NCI-H2196 (cell line): ENCODE data around the gene RPP40.
"Not testable (repeated sequence)": the region's sequence is repeated elsewhere in the genome, so short reads cannot be mapped to it uniquely, and the experiment has no call there.

ENCODE experiments used
- DNase-seq: peaks from one replicate; lab custom pipeline; 2025; ENCODE audit not compliant: unreplicated experiment; lab: John Stamatoyannopoulos, UW

Gene RPP40

GRCh38 chr6:5003604-5004372 is at the start of gene RPP40:
TSS of gene RPP40 (minus strand) at chr6:5004037. CDS start at chr6:5004002, 35 bp downstream.
- DNase-seq = peak; percentile 95

DNA sequence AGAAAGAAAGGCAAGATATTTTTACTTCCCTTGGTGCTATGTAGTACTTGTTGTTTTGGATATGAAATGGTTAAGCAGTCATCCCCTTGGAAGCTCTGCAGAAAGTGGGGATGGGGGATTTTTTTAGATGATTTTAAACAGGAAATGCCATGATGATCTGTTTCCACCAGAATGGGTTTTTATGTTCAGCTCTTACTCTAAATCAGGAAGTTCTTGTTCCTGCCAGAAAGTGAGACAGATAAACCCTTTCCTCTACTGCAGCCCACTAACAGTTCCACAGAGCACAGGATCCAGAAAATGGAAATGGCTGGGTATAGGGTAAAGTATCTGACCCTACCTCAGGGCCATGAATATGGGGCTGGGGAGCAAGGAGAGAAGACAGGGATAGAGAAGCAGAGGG is 49.2 kb upstream of the RPP40 start:
- no peak for DNase-seq

GRCh38 chr6:5051394-5051793 is 47.6 kb upstream of the RPP40 start:
- DNase-seq = no peak

GRCh38 chr6:5050009-5050408 is 46.2 kb upstream of the RPP40 start:
- DNase-seq = no peak

DNA sequence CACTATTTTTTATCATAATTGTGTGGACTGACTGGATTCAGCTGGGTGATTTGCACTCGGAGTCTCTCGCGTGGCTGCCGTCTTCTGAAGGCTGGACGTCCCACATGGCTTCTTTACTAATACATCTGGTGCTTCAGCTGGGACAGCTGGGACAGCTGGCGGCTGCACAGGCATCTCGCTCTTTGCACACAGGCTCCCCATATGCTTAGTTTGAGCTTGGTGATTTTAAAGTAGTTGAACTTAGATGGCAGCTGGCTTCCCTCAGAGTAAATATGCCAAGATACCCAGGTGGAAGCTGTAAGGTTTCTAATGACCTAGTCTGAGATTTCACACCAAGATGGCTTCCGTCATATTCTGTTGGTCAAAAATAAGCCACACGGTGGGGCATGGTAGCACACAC is 42.6 kb upstream of the RPP40 start:
- no peak for DNase-seq

- no peak for DNase-seq
Observed at GRCh38 chr6:5045416-5045815, 41.6 kb upstream of the RPP40 start.

DNA sequence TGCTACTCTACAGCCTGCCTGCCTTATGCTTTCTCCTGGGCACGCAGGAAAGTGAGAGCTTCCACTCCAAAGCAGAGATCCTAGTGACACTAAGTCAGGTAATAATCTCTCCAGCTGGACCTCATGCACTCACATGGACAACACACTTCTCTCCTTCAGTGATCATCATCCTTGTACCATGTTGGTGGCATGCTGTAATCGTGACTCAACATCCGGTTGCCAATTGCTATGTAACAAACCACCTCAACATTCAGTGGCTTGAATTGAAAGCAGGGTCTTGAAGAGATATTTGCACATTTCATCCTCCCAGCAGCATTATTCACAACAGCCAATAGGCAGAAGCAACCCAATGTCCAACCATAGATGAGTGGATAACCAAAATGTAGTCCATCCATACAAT is 41.0 kb upstream of the RPP40 start:
- DNase-seq = no peak

- no peak for DNase-seq
Observed at GRCh38 chr6:5042436-5042835, 38.6 kb upstream of the RPP40 start.

DNA sequence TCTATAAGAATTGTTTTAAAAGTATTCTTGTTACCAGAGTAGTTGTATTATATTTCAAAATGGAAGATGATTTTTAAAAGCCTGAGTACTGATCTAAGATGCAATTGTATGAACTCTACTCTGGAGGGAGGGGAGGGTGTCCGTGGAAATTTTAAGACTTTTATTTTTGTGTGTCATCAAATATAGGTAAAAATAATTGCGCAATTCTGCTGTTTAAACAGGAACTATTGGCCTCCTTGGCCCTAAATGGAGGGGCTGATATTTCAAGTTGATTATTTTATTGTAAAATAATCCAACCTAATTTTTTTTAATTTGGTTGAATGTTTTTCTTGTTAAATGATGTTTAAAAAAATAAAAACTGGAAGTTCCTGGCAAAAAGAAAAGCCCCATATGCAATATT is 38.1 kb upstream of the RPP40 start:
- no peak for DNase-seq

DNA sequence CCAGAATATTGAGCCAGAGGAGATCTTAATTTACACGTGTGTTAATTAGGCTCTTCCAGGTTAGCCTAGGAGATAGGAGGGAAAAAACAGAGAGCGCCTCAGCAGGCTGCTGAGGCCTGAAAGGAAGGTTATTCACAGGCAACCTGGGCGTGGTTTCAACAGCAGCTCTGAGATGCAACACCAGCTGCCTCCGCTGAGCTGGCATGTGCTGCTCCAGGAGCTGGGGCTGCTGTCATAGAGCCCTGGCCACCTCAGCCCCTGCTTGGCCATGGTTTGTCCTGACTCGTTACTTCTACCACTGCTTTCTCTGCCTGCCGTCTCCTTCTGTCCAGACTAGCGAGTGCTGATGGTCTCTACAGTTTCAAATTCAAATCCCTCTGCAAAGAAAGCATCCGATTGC is 32.4 kb upstream of the RPP40 start:
- DNase-seq = no peak

DNA sequence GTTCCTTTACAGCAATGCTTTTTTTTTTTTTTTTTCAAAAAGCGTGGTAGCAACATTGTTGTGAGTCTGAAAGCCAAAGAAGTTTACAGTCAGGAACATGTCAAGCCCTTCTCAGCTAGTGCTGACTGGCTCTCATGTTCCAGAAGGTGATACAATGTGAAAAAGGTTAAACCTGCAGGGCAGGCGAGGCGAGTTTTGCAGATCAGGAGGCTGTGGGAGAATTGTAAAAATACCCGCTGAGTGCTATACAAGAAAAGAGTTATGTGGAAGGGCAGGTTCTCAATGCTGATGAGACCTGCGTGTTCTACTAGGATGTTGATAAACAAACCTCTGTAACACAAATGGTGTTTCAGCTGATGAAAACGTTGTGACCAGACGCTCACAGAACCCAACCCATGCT is 30.9 kb upstream of the RPP40 start:
- DNase-seq = no peak

GRCh38 chr6:5034328-5034727 is 30.5 kb upstream of the RPP40 start:
- no peak for DNase-seq

- DNase-seq = not testable (repeated sequence)
Observed at GRCh38 chr6:5033214-5033904, 29.5 kb upstream of the RPP40 start.

DNA sequence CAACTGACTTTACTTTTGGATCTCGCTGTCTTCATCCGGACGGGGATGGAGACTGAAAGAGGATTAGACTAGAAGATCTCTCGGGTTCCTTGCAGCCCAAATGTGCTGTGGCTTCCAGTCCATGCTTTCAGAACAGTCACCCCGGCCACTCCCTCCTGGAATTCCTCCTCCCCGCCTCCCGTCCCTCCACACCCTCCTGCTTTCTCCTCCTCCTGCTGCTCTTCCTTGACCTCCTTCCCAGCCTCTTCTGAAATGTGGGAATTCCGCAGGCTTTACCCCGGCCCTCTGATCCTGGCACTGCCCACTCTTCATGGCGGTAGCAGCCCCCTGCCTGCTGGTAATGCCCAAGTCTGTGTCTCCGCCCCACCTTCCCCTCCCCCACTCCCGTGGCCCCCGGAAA is 28.9 kb upstream of the RPP40 start:
- DNase-seq = not testable (repeated sequence)

DNA sequence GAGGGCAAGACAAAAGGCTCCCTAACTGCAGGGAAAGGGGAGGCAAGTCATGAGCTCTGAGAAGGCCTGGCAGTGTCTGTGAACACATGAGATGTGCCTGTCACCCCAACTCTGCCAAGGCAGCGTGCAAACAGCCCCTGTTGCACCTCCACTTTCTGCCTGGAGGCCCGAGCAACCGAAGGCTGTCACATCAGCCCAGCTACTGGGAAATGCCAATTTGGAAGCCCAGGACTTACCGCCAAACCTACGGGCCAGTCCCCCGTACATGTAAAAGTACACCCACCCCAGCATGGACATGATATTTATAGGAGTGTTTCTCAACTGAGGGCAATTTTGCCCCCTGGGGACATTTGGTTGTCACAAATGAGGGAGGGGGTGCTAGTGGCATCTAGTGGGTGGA is 27.3 kb upstream of the RPP40 start:
- DNase-seq = no peak

DNA sequence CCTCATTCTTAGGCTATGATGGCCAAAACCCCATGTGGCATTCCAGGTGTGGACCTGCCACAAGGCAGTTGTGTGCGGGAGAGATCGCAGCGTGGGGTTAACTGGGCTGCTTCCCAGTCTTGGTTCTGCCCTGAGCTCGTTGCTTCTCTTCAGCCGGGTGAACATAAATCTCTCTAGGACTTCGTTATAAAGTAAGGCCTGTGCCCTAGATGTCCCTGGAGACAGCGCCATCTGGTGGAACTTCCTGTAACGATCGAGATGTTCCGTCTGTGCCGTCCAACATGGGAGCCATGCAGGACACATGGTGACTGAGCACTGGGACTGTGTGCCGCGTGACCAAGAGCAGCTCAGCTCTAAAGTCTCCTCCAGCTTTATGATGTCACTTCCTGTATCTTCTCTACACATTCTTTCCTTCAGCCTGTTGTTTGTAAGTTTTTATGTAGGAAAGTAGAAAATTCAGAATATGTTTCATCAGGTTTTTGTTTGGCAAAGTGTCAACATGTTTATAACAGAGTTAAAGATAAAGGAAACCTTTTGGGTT is 26.8 kb upstream of the RPP40 start:
- peak; percentile 68 for DNase-seq

GRCh38 chr6:5029609-5030008 is 25.8 kb upstream of the RPP40 start:
- DNase-seq = no peak

- DNase-seq = no peak
Observed at GRCh38 chr6:5028921-5029320, 25.1 kb upstream of the RPP40 start.

GRCh38 chr6:5028301-5028700 is 24.5 kb upstream of the RPP40 start:
- no peak for DNase-seq

GRCh38 chr6:5025911-5026819 is 22.3 kb upstream of the RPP40 start:
- DNase-seq = no peak

GRCh38 chr6:5023923-5024322 is 20.1 kb upstream of the RPP40 start:
- DNase-seq = no peak
